GM18526 (cell line): ENCODE results near the gene ARID5B.

Experiments used
- POLR2A ChIP-seq: IDR thresholded peaks from 3 replicates; pipeline ENCODE4 v1.6.1; 2011; ENCODE audit not compliant: insufficient read length; ENCODE audit errors: extremely low read depth

The ARID5B gene

GRCh38 chr10:61899069-61899531 is 2.4 kb upstream of the ARID5B start:
- no peak for TF ChIP-seq POLR2A

GRCh38 chr10:61899663-61899996 is 1.9 kb upstream of the ARID5B start:
- TF ChIP-seq POLR2A, result no peak

- peak; percentile 96 for TF ChIP-seq POLR2A
These were observed 1.3 kb upstream of the ARID5B start for GRCh38 chr10:61899997-61900828.

- TF ChIP-seq POLR2A, result peak; percentile 1
These were observed 438 bp downstream of the ARID5B start for GRCh38 chr10:61901829-61902444.

GRCh38 chr10:61902445-61903220 is 1.1 kb downstream of the ARID5B start:
- no peak for TF ChIP-seq POLR2A

- TF ChIP-seq POLR2A, result no peak
These were observed 1.9 kb downstream of the ARID5B start for GRCh38 chr10:61903221-61903927.

GRCh38 chr10:61903928-61904344 is 2.4 kb downstream of the ARID5B start:
- TF ChIP-seq POLR2A, result no peak

GRCh38 chr10:61904733-61905725 is 3.5 kb downstream of the ARID5B start:
- TF ChIP-seq POLR2A, result no peak

- TF ChIP-seq POLR2A, result no peak
These were observed 4.5 kb downstream of the ARID5B start for GRCh38 chr10:61905837-61906561.

GRCh38 chr10:61906562-61906901 is 5.0 kb downstream of the ARID5B start:
- no peak for TF ChIP-seq POLR2A

GRCh38 chr10:61907011-61907410 is 5.5 kb downstream of the ARID5B start:
- TF ChIP-seq POLR2A, result no peak

- no peak for TF ChIP-seq POLR2A
These were observed 6.1 kb downstream of the ARID5B start for GRCh38 chr10:61907587-61907986.

- TF ChIP-seq POLR2A, result no peak
These were observed 8.8 kb downstream of the ARID5B start for GRCh38 chr10:61910226-61910805.

GRCh38 chr10:61910894-61911293 is 9.4 kb downstream of the ARID5B start:
- TF ChIP-seq POLR2A, result no peak

- TF ChIP-seq POLR2A, result no peak
These were observed 9.9 kb downstream of the ARID5B start for GRCh38 chr10:61911425-61911824.
